ENCODE data around the gene EFCAB9. TPM values are rescaled to one million over a fixed set of nuclear protein-coding genes. Genes with fewer than 3 reads are reported as not detected.

Gene EFCAB9
- total and polyA plus RNA-seq, 2 of the 13 experiments (the other 11 are each of a cell fraction or from before 2014, with no cell fraction given) = not detected

- BruUV-seq (replicated peaks) = no TSS peak
- no peaks in the 10 kb centered on the region for H3K4me1 ChIP-seq (ENCODE audit: insufficient read depth, low read length)
- CTCF ChIA-PET (ENCODE audit: low intra/inter-chr PET ratio, low total read pairs) = no interaction called here
Measured at GRCh38 chr5:172224996-172225395, 31.0 kb downstream of the EFCAB9 start.

DNA sequence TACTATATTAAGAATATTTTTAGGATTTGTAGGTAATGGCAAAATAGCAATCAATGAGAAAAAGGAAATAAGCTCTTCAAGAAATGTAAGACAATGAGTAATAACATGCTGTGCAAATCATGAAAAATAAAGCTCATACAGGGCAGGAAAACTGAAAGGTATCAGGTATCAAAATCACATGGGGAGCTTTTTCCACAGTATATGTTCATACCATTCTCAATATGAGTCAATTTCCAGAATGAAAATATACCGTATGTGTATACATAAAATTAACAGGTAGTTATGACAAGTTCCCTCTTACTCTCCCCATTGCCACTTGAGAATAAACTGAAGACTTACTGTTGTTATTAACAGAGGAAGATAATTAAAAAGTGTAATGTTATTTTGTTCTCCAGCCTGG lies 35.9 kb downstream of the EFCAB9 start:
- H3K4me1 ChIP-seq (ENCODE audit: insufficient read depth, low read length) = peaks cover 12% of the 10 kb centered on the region
- POLR2A ChIA-PET = no interaction called here
- H3K9ac ChIP-seq (ENCODE audit: insufficient read depth, low read depth, low read length) = no peak overlapping the region
- intact Hi-C loops (cut with micrococcal nuclease; ENCODE audit: unreplicated experiment) = no loop called here
- peaks cover 4% of the 10 kb centered on the region for H3K79me2 ChIP-seq (ENCODE audit: insufficient read depth, low read length)
- H3K27me3 ChIP-seq (ENCODE audit: control insufficient read depth in 1 of 2, insufficient read depth in 2 of 2, low read length in 2 of 2) = no peaks in the 10 kb centered on the region
- H3K4me3 ChIP-seq (replicated peaks in 1 of 3; ENCODE audit: insufficient read depth in 1 of 3, low read depth in 2 of 3, low read length in 3 of 3) = no peak overlapping the region
- no peaks in the 10 kb centered on the region for H3K9me3 ChIP-seq (ENCODE audit: low read length)
- no peak for ATAC-seq
- in situ Hi-C loops (cut with HindIII; ENCODE audit: extremely low pct_ligation_motif_present, low pct_unique_long_range_greater_than_20kb) = no loop called here
- no peak overlapping the region for H3K4me2 ChIP-seq (ENCODE audit: low read depth, low read length)
- BruUV-seq (replicated peaks) = no TSS peak
- H3K36me3 ChIP-seq (replicated peaks in 1 of 2; ENCODE audit: control insufficient read depth in 1 of 2, insufficient read depth in 2 of 2, low read length in 2 of 2) = peaks cover 6 to 38% of the 10 kb centered on the region in 2 experiments
- FAIRE-seq = no peak
- no peaks in the 10 kb centered on the region for H4K20me1 ChIP-seq (ENCODE audit: insufficient read depth, low read length)
- H2AFZ ChIP-seq (ENCODE audit: low read length) = no peak overlapping the region
- CTCF ChIA-PET (ENCODE audit: low intra/inter-chr PET ratio, low total read pairs) = no interaction called here
- WGBS (ENCODE audit: low lambda C conversion rate) = 94% methylated on average over 1 of the region's 1 CpG
- no peak for DNase-seq (ENCODE audit: low spot score)
- TF ChIP-seq NFE2L1 (CRISPR knock-in tag; IDR thresholded peaks at IDR 0.05; ENCODE audit: borderline replicate concordance) (no peak), ZNF331 (CRISPR knock-in tag; IDR thresholded peaks at IDR 0.05) (no peak), XBP1 (CRISPR knock-in tag; IDR thresholded peaks at IDR 0.05) (no peak), TEF (CRISPR knock-in tag; IDR thresholded peaks at IDR 0.05) (no peak), FOXO4 (CRISPR knock-in tag; conservative IDR thresholded peaks at IDR 0.05) (no peak), RBM22 (optimal IDR thresholded peaks at IDR 0.05; ENCODE audit: low read length) (no peak), THRA (CRISPR knock-in tag; IDR thresholded peaks at IDR 0.05; ENCODE audit: borderline replicate concordance) (no peak)
- H3K27ac ChIP-seq (ENCODE audit: extremely low read length, insufficient read depth, low read length) = no peak overlapping the region

More at GRCh38 chr5:172224996-172225395, 31.0 kb downstream of the EFCAB9 start:
- no peak for ATAC-seq
- 97% methylated on average over 1 of the region's 1 CpG for WGBS (ENCODE audit: low lambda C conversion rate)
- intact Hi-C loops (cut with micrococcal nuclease; ENCODE audit: unreplicated experiment) = no loop called here
- peaks cover 5 to 33% of the 10 kb centered on the region in 2 experiments for H3K36me3 ChIP-seq (replicated peaks in 1 of 2; ENCODE audit: control insufficient read depth in 1 of 2, insufficient read depth in 2 of 2, low read length in 2 of 2)
- POLR2A ChIA-PET = no interaction called here
- FAIRE-seq = no peak
- no peak overlapping the region for H3K9ac ChIP-seq (ENCODE audit: insufficient read depth, low read depth, low read length)
- in situ Hi-C loops (cut with HindIII; ENCODE audit: extremely low pct_ligation_motif_present, low pct_unique_long_range_greater_than_20kb) = no loop called here
- H3K4me2 ChIP-seq (ENCODE audit: low read depth, low read length) = no peak overlapping the region
- peaks cover 2% of the 10 kb centered on the region for H3K79me2 ChIP-seq (ENCODE audit: insufficient read depth, low read length)
- TF ChIP-seq HOXA3 (CRISPR knock-in tag; IDR thresholded peaks at IDR 0.05) = no peak
- TF ChIP-seq SIX1 (CRISPR knock-in tag; IDR thresholded peaks at IDR 0.05; ENCODE audit: borderline replicate concordance) = no peak
- TF ChIP-seq KDM6A (CRISPR knock-in tag; IDR thresholded peaks at IDR 0.05; ENCODE audit: low read depth) = no peak
- no peak for TF ChIP-seq ISL2 (CRISPR knock-in tag; IDR thresholded peaks at IDR 0.05)
- no peak for TF ChIP-seq ZNF567 (CRISPR knock-in tag; IDR thresholded peaks at IDR 0.05; ENCODE audit: borderline replicate concordance)
- TF ChIP-seq ZNF430 (CRISPR knock-in tag; IDR thresholded peaks at IDR 0.05) = no peak
- no peaks in the 10 kb centered on the region for H3K9me3 ChIP-seq (ENCODE audit: low read length)
- H3K4me3 ChIP-seq (replicated peaks in 1 of 3; ENCODE audit: insufficient read depth in 1 of 3, low read depth in 2 of 3, low read length in 3 of 3) = no peak overlapping the region
- H3K27me3 ChIP-seq (ENCODE audit: control insufficient read depth in 1 of 2, insufficient read depth in 2 of 2, low read length in 2 of 2) = no peaks in the 10 kb centered on the region
- H2AFZ ChIP-seq (ENCODE audit: low read length) = no peak overlapping the region
- no peaks in the 10 kb centered on the region for H4K20me1 ChIP-seq (ENCODE audit: insufficient read depth, low read length)
- no peak for DNase-seq (ENCODE audit: low spot score)
- H3K27ac ChIP-seq (ENCODE audit: extremely low read length, insufficient read depth, low read length) = no peak overlapping the region
